ENCODE data around the gene TTYH3.

The TTYH3 gene

GRCh38 chr7:2593036-2593727, 38.6 kb upstream of the TTYH3 start:
- no peaks in the 10 kb centered on the region for H3K9me3 ChIP-seq (ENCODE audit: control insufficient read depth, insufficient read depth, low read depth, low read length)
- ChIA-PET CTCF (no interaction called here), POLR2A (no interaction called here)
- no peaks in the 10 kb centered on the region for H3K4me1 ChIP-seq (ENCODE audit: control insufficient read depth, insufficient read depth, low read length)
- no peak for TF ChIP-seq ZNF664 (tag by site-specific recombination; IDR thresholded peaks at IDR 0.05)
- no peak for TF ChIP-seq ZNF341 (tag by site-specific recombination; IDR thresholded peaks at IDR 0.05; ENCODE audit: low read depth)
- no peak for TF ChIP-seq SCRT2 (tag by site-specific recombination; IDR thresholded peaks at IDR 0.05)
- TF ChIP-seq ZNF48 (tag by site-specific recombination; IDR thresholded peaks at IDR 0.05), result no peak
- TF ChIP-seq ZNF280C (tag by site-specific recombination; IDR thresholded peaks at IDR 0.05), result no peak
- TF ChIP-seq ZNF140 (tag by site-specific recombination; IDR thresholded peaks at IDR 0.05), result no peak
- no peak for TF ChIP-seq GFI1B (tag by site-specific recombination; IDR thresholded peaks at IDR 0.05)
- no peak for TF ChIP-seq ZNF624 (tag by site-specific recombination; IDR thresholded peaks at IDR 0.05)
- no peak for TF ChIP-seq ZNF10 (tag by site-specific recombination; IDR thresholded peaks at IDR 0.05)
- no peak for TF ChIP-seq ZNF596 (tag by site-specific recombination; IDR thresholded peaks at IDR 0.05)
- no peak for TF ChIP-seq ZNF777 (tag by site-specific recombination; IDR thresholded peaks at IDR 0.05; ENCODE audit: borderline replicate concordance)
- TF ChIP-seq ZBTB26 (tag by site-specific recombination; optimal IDR thresholded peaks at IDR 0.05), result no peak
- no peak for TF ChIP-seq ZNF211 (tag by site-specific recombination; IDR thresholded peaks at IDR 0.05; ENCODE audit: low read depth)
- TF ChIP-seq ZNF155 (tag by site-specific recombination; IDR thresholded peaks at IDR 0.05), result no peak
- TF ChIP-seq ZNF529 (tag by site-specific recombination; IDR thresholded peaks at IDR 0.05; ENCODE audit: insufficient replicate concordance), result no peak
- no peak for TF ChIP-seq ZSCAN16 (tag by site-specific recombination; IDR thresholded peaks at IDR 0.05)
- TF ChIP-seq ZNF549 (tag by site-specific recombination; IDR thresholded peaks at IDR 0.05), result no peak
- H3K36me3 ChIP-seq (ENCODE audit: control insufficient read depth in 2 of 2, insufficient read depth in 1 of 2, low read length in 2 of 2), result peaks cover 0 to 60% of the 10 kb centered on the region in 2 experiments; a peak in 2 of 3 replicates
- no peak overlapping the region for H3K27ac ChIP-seq (ENCODE audit: extremely low read depth, low read depth, low read length)
- H3K4me3 ChIP-seq (ENCODE audit: low read depth, low read length), result no peak overlapping the region

GRCh38 chr7:2594599-2594998, 37.2 kb upstream of the TTYH3 start:
- no peak overlapping the region for H3K27ac ChIP-seq (ENCODE audit: extremely low read depth, low read depth, low read length)
- peaks cover 0 to 65% of the 10 kb centered on the region in 2 experiments; a peak in 2 of 3 replicates for H3K36me3 ChIP-seq (ENCODE audit: control insufficient read depth in 2 of 2, insufficient read depth in 1 of 2, low read length in 2 of 2)
- CTCF ChIA-PET, result no interaction called here
- no peak overlapping the region for H3K4me3 ChIP-seq (ENCODE audit: low read depth, low read length)
- H3K9me3 ChIP-seq (ENCODE audit: control insufficient read depth, insufficient read depth, low read depth, low read length), result no peaks in the 10 kb centered on the region
- H3K4me1 ChIP-seq (ENCODE audit: control insufficient read depth, insufficient read depth, low read length), result no peaks in the 10 kb centered on the region
- no peak for TF ChIP-seq HOXC10 (CRISPR knock-in tag; IDR thresholded peaks at IDR 0.05)
- no peak for TF ChIP-seq ZNF302 (tag by site-specific recombination; IDR thresholded peaks at IDR 0.05; ENCODE audit: low read depth)
- TF ChIP-seq ZNF658 (tag by site-specific recombination; IDR thresholded peaks at IDR 0.05), result no peak
- no peak for TF ChIP-seq SP7 (tag by site-specific recombination; IDR thresholded peaks at IDR 0.05)
- no peak for TF ChIP-seq ZNF488 (tag by site-specific recombination; IDR thresholded peaks at IDR 0.05)
- TF ChIP-seq ZNF114 (tag by site-specific recombination; IDR thresholded peaks at IDR 0.05), result no peak
- no peak for TF ChIP-seq EGR2 (tag by site-specific recombination; IDR thresholded peaks at IDR 0.05; ENCODE audit: low read depth)
- TF ChIP-seq PATZ1 (tag by site-specific recombination; IDR thresholded peaks at IDR 0.05), result no peak
- TF ChIP-seq ZNF521 (tag by site-specific recombination; IDR thresholded peaks at IDR 0.05), result no peak
- no peak for TF ChIP-seq ZNF19 (tag by site-specific recombination; IDR thresholded peaks at IDR 0.05; ENCODE audit: low read depth)
- TF ChIP-seq ZSCAN23 (tag by site-specific recombination; IDR thresholded peaks at IDR 0.05), result no peak
- no peak for TF ChIP-seq SCRT2 (tag by site-specific recombination; IDR thresholded peaks at IDR 0.05)
- POLR2A ChIA-PET, result no interaction called here

All from HEK293 (cell line).